Measurements from ENCODE around the gene CTSW. TPM values are rescaled to one million over a fixed set of nuclear protein-coding genes. Genes with fewer than 3 reads are reported as not detected.

Gene CTSW
- total and polyA plus RNA-seq, 2 of the 4 experiments (the other 2 are of a cell fraction): 0.07 to 0.18 TPM

DNA sequence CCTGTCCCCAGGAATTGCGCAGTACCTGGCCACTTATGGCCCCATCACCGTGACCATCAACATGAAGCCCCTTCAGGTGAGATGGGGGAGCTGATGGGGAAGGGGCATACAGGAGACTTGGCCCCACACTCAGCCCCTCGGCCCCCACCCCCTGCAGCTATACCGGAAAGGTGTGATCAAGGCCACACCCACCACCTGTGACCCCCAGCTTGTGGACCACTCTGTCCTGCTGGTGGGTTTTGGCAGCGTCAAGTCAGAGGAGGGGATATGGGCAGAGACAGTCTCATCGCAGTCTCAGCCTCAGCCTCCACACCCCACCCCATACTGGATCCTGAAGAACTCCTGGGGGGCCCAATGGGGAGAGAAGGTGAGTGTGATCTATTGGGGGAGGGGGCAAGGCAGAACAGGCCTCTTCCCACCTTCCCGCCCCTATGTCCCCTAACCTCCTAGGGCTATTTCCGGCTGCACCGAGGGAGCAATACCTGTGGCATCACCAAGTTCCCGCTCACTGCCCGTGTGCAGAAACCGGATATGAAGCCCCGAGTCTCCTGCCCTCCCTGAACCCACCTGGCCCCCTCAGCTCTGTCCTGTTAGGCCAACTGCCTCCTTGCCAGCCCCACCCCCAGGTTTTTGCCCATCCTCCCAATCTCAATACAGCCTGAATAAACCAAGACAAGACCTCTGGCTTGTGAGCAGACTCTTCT lies 3.6 kb downstream of the CTSW start:
- TF ChIP-seq, protein P1, sequence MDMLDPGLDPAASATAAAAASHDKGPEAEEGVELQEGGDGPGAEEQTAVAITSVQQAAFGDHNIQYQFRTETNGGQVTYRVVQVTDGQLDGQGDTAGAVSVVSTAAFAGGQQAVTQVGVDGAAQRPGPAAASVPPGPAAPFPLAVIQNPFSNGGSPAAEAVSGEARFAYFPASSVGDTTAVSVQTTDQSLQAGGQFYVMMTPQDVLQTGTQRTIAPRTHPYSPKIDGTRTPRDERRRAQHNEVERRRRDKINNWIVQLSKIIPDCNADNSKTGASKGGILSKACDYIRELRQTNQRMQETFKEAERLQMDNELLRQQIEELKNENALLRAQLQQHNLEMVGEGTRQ (IDR thresholded peaks at IDR 0.05; ENCODE audit: low read depth, low read length): no peak
- TF ChIP-seq, protein P2, sequence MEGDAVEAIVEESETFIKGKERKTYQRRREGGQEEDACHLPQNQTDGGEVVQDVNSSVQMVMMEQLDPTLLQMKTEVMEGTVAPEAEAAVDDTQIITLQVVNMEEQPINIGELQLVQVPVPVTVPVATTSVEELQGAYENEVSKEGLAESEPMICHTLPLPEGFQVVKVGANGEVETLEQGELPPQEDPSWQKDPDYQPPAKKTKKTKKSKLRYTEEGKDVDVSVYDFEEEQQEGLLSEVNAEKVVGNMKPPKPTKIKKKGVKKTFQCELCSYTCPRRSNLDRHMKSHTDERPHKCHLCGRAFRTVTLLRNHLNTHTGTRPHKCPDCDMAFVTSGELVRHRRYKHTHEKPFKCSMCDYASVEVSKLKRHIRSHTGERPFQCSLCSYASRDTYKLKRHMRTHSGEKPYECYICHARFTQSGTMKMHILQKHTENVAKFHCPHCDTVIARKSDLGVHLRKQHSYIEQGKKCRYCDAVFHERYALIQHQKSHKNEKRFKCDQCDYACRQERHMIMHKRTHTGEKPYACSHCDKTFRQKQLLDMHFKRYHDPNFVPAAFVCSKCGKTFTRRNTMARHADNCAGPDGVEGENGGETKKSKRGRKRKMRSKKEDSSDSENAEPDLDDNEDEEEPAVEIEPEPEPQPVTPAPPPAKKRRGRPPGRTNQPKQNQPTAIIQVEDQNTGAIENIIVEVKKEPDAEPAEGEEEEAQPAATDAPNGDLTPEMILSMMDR (conservative IDR thresholded peaks at IDR 0.05; ENCODE audit: low read depth, low read length): no peak
- TF ChIP-seq FOS (IDR thresholded peaks at IDR 0.05; ENCODE audit: low read depth, low read length): no peak
- no peak for TF ChIP-seq BHLHE40 (IDR thresholded peaks at IDR 0.05; ENCODE audit: low read depth, low read length)
- TF ChIP-seq, protein P3, sequence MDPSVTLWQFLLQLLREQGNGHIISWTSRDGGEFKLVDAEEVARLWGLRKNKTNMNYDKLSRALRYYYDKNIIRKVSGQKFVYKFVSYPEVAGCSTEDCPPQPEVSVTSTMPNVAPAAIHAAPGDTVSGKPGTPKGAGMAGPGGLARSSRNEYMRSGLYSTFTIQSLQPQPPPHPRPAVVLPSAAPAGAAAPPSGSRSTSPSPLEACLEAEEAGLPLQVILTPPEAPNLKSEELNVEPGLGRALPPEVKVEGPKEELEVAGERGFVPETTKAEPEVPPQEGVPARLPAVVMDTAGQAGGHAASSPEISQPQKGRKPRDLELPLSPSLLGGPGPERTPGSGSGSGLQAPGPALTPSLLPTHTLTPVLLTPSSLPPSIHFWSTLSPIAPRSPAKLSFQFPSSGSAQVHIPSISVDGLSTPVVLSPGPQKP (IDR thresholded peaks at IDR 0.05; ENCODE audit: borderline replicate concordance, low read depth, low read length): no peak
- TF ChIP-seq POLR2A (IDR thresholded peaks at IDR 0.05; ENCODE audit: low read depth, low read length): no peak; the same call in 1 of the 2 replicates
- no peak for TF ChIP-seq MAZ (IDR thresholded peaks at IDR 0.05; ENCODE audit: borderline replicate concordance, low read depth, low read length)
- TF ChIP-seq RAD21 (IDR thresholded peaks at IDR 0.05; ENCODE audit: low read length): no peak
- TF ChIP-seq SMC3 (IDR thresholded peaks at IDR 0.05; ENCODE audit: low read depth, low read length): no peak
- no peak for TF ChIP-seq RFX5 (IDR thresholded peaks at IDR 0.05; ENCODE audit: low read depth, low read length)
- no peak for TF ChIP-seq RCOR1 (IDR thresholded peaks at IDR 0.05; ENCODE audit: insufficient replicate concordance, low read length)
- no peak for TF ChIP-seq NFE2L2 (IDR thresholded peaks at IDR 0.05; ENCODE audit: low read depth, low read length)
- no peak for TF ChIP-seq MXI1 (IDR thresholded peaks at IDR 0.05; ENCODE audit: borderline replicate concordance, low read depth, low read length)
- no peak for TF ChIP-seq CHD1 (IDR thresholded peaks at IDR 0.05; ENCODE audit: low read depth, low read length)
- no peak for TF ChIP-seq CEBPB (IDR thresholded peaks at IDR 0.05; ENCODE audit: low read depth, low read length)
- TF ChIP-seq MAFK (IDR thresholded peaks at IDR 0.05; ENCODE audit: low read depth, low read length): no peak
- in situ Hi-C loops (cut with MboI; ENCODE audit: low sequenced_read_pairs): loop anchor here (5.0 kb wide), 1 partner anchor 104 kb away; no protein-coding TSS in a partner anchor

More for the DNA sequence above, 3.6 kb downstream of the CTSW start:
- Histone ChIP-seq H2BK20ac (ENCODE audit: low read depth, low read length) (no peak overlapping the region), H3K23ac (ENCODE audit: low read depth, low read length) (no peak overlapping the region), H4K20me1 (ENCODE audit: insufficient read depth, low read length) (peaks cover 18% of the 10 kb centered on the region; the same call in 1 of the 2 replicates), H3K27me3 (ENCODE audit: control insufficient read depth, insufficient read depth, low read length) (no peaks in the 10 kb centered on the region), H3K36me3 (ENCODE audit: control insufficient read depth, insufficient read depth, low read length) (peaks cover 40% of the 10 kb centered on the region), H2AK9ac (replicated peaks; ENCODE audit: low read depth, low read length, poor library complexity) (no peak overlapping the region), H3K4me2 (ENCODE audit: low read depth, low read length) (no peak overlapping the region), H3K9me3 (ENCODE audit: control insufficient read depth, insufficient read depth, low read length) (no peaks in the 10 kb centered on the region), H2AK5ac (ENCODE audit: low read depth, low read length) (no peak overlapping the region), H3K4me3 (ENCODE audit: insufficient read depth, low read depth, low read length) (no peak overlapping the region), H4K8ac (ENCODE audit: low read depth in 2 of 2, low read length in 2 of 2) (no peak overlapping the region), H3K14ac (replicated peaks; ENCODE audit: low read depth, low read length) (no peak overlapping the region), H3K27ac (ENCODE audit: insufficient read depth, low read length) (no peak overlapping the region), H2BK120ac (ENCODE audit: low read depth, low read length) (no peak overlapping the region), H2BK5ac (ENCODE audit: low read depth, low read length, poor library complexity, severe bottlenecking) (no peak overlapping the region), H2AFZ (replicated peaks; ENCODE audit: low read length, poor library complexity) (no peak overlapping the region), H3K4me1 (ENCODE audit: control insufficient read depth, insufficient read depth, low read length) (peaks cover 2% of the 10 kb centered on the region), H3K56ac (ENCODE audit: extremely low read depth, insufficient read depth, low read length) (no peak overlapping the region), H3K9me1 (ENCODE audit: insufficient read depth, low read length) (peaks cover 8% of the 10 kb centered on the region), H3K4ac (ENCODE audit: low read depth, low read length) (no peak overlapping the region), H3K18ac (ENCODE audit: low read depth, low read length) (no peak overlapping the region), H3K79me1 (ENCODE audit: low read depth in 1 of 2, low read length in 2 of 2) (peaks cover 9 to 52% of the 10 kb centered on the region in 2 experiments), H3K9ac (ENCODE audit: low read depth, low read length) (no peak overlapping the region), H4K5ac (ENCODE audit: low read depth, low read length) (no peak overlapping the region), H4K91ac (ENCODE audit: insufficient read depth, low read depth, low read length) (no peak overlapping the region), H2BK15ac (ENCODE audit: low read depth, low read length) (no peak overlapping the region)
- no peak for ATAC-seq (ENCODE audit: low read depth)
- no peak for DNase-seq
- BruUV-seq (replicated peaks): no TSS peak
- CTCF ChIA-PET: no interaction called here
- POLR2A ChIA-PET (ENCODE audit: unreplicated experiment): no interaction called here
- dilution Hi-C loops (cut with HindIII; ENCODE audit: low sequenced_read_pairs, unreplicated experiment) (no loop called here), intact Hi-C loops (cut with micrococcal nuclease) (no loop called here)
- 94% methylated on average over 6 of the region's 13 CpGs; no CpG with 5 or more reads in 1 of the 2 experiments for WGBS, 2 experiments (ENCODE audit: extremely low coverage in 2 of 2, insufficient read length in 1 of 2)

Measured in IMR-90 (cell line).